CD4-positive, CD25-positive, alpha-beta regulatory T cell (primary cell): Measurements from ENCODE around the gene FBXO24. TPM values are rescaled to one million over a fixed set of nuclear protein-coding genes. Genes with fewer than 3 reads are reported as not detected.

Source experiments
- ATAC-seq, 2 donors: fragments of 150-1000 bp; cut with Tn5 transposase; one replicate each; pipeline ENCODE4 v1.10.0; 2021; ENCODE audit warnings: low read depth in 2 of 2, moderate number of reproducible peaks in 2 of 2, moderate library complexity in 1 of 2
- DNase-seq, 3 donors: peaks; one replicate each; pipeline versions ENCODE4 v3.0.0 to v3.0.0-alpha.2; 2012 to 2022; ENCODE audit warnings: mixed read lengths in 1 of 3
- H3K27ac ChIP-seq: one replicate; pipeline ENCODE4 v1.7.0; 2013; ENCODE audit warnings: mild to moderate bottlenecking, low read length; ENCODE audit not compliant: insufficient read depth, poor library complexity, severe bottlenecking
- H3K27me3 ChIP-seq: one replicate; pipeline ENCODE4 v1.7.0; 2013; ENCODE audit warnings: low read length; ENCODE audit not compliant: control insufficient read depth, insufficient read depth
- H3K36me3 ChIP-seq: one replicate; pipeline ENCODE4 v1.7.0; 2013; ENCODE audit warnings: mild to moderate bottlenecking, low read length, moderate library complexity; ENCODE audit not compliant: control insufficient read depth, insufficient read depth
- H3K4me1 ChIP-seq: 2 replicates; pipeline ENCODE4 v1.7.0; 2013; ENCODE audit warnings: mild to moderate bottlenecking, low read length; ENCODE audit not compliant: insufficient read depth, control insufficient read depth, poor library complexity, severe bottlenecking
- H3K4me3 ChIP-seq: one replicate; pipeline ENCODE4 v1.7.0; 2013; ENCODE audit warnings: low read depth, mild to moderate bottlenecking, low read length, moderate library complexity
- H3K9me3 ChIP-seq, 2 experiments: 1 replicate in 1 of 2; 2 replicates in 1 of 2; pipeline ENCODE4 v1.7.0; 2013; ENCODE audit warnings: low read length in 2 of 2, mild to moderate bottlenecking in 1 of 2, moderate library complexity in 1 of 2; ENCODE audit not compliant: control insufficient read depth in 2 of 2
- H3K27ac Mint-ChIP-seq, 3 donors: one replicate each; pipeline ENCODE4 v1.8.0; 2020 to 2022; ENCODE audit warnings: mild to moderate bottlenecking in 3 of 3, mixed read lengths in 3 of 3, moderate library complexity in 2 of 3
- H3K27me3 Mint-ChIP-seq: one replicate; pipeline ENCODE4 v1.8.0; 2022; ENCODE audit warnings: mild to moderate bottlenecking, mixed read lengths
- H3K36me3 Mint-ChIP-seq: one replicate; pipeline ENCODE4 v1.8.0; 2020; ENCODE audit warnings: mixed read lengths
- H3K4me1 Mint-ChIP-seq, 4 donors: one replicate each; pipeline ENCODE4 v1.8.0; 2020 to 2022; ENCODE audit warnings: mixed read lengths in 4 of 4, mild to moderate bottlenecking in 1 of 4
- H3K4me3 Mint-ChIP-seq, 4 donors: one replicate each; pipeline ENCODE4 v1.8.0; 2020 to 2022; ENCODE audit warnings: mild to moderate bottlenecking in 4 of 4, mixed read lengths in 4 of 4, moderate library complexity in 3 of 4
- H3K9me3 Mint-ChIP-seq, 7 donors: one replicate each; pipeline ENCODE4 v1.8.0; 2020 to 2022; ENCODE audit warnings: mixed read lengths in 7 of 7, mild to moderate bottlenecking in 3 of 7, moderate library complexity in 2 of 7
- polyA plus RNA-seq, 4 donors: library from polyadenylated mRNA; unstranded; fragments of 300-500 nt; fragmentation: Illumina TruSeq; gene quantifications; one replicate each; pipeline ENCODE4 v1.2.3, GENCODE V29; 2021
- total RNA-seq: library from RNA; stranded (reverse); gene quantifications from one replicate; pipeline ENCODE4 v1.2.3, GENCODE V29; 2022

Gene FBXO24
- total and polyA plus RNA-seq, 5 donors from 2014 or later: 0.21 to 0.26 (median 0.22) TPM; not detected in 2

GRCh38 chr7:100591596-100591995, 5.5 kb downstream of the FBXO24 start:
- Histone ChIP-seq H3K27ac (no peak overlapping the region), H3K4me3 (no peak overlapping the region), H3K4me1 (peaks cover 8% of the 10 kb centered on the region), H3K27me3 (no peaks in the 10 kb centered on the region), H3K9me3 (no peaks in the 10 kb centered on the region), H3K36me3 (no peaks in the 10 kb centered on the region)
- Mint-ChIP-seq H3K36me3 (no peaks in the 10 kb centered on the region), H3K27ac (no peak overlapping the region), H3K4me3 (no peak overlapping the region), H3K4me1 (peaks cover 0 to 11% (median 2%) of the 10 kb centered on the region in 4 donors), H3K9me3 (no peaks in the 10 kb centered on the region), H3K27me3 (peaks cover 14% of the 10 kb centered on the region)
- no peak for ATAC-seq
- no peak for DNase-seq

- no peaks in the 10 kb centered on the region for H3K36me3 Mint-ChIP-seq
- Histone ChIP-seq H3K4me1 (no peaks in the 10 kb centered on the region), H3K4me3 (no peak overlapping the region), H3K27me3 (no peaks in the 10 kb centered on the region), H3K27ac (no peak overlapping the region), H3K9me3 (no peaks in the 10 kb centered on the region), H3K36me3 (no peaks in the 10 kb centered on the region)
- H3K4me1 Mint-ChIP-seq: peaks cover 0 to 6% (median 5%) of the 10 kb centered on the region in 4 donors
- no peak overlapping the region for H3K4me3 Mint-ChIP-seq
- peaks cover 14% of the 10 kb centered on the region for H3K27me3 Mint-ChIP-seq
- H3K9me3 Mint-ChIP-seq: no peaks in the 10 kb centered on the region
- ATAC-seq (no peak), DNase-seq (no peak)
- H3K27ac Mint-ChIP-seq: no peak overlapping the region
Measured at GRCh38 chr7:100595188-100595587, 9.1 kb downstream of the FBXO24 start.

GRCh38 chr7:100598425-100598824, 12.3 kb downstream of the FBXO24 start:
- Histone ChIP-seq H3K9me3 (no peaks in the 10 kb centered on the region), H3K4me3 (no peak overlapping the region), H3K36me3 (no peaks in the 10 kb centered on the region), H3K27me3 (no peaks in the 10 kb centered on the region), H3K4me1 (peaks cover 4% of the 10 kb centered on the region), H3K27ac (no peak overlapping the region)
- no peak overlapping the region for H3K27ac Mint-ChIP-seq
- peaks cover 0 to 2% (median 0%) of the 10 kb centered on the region in 7 donors for H3K9me3 Mint-ChIP-seq
- ATAC-seq (no peak), DNase-seq (no peak)
- peaks cover 11% of the 10 kb centered on the region for H3K27me3 Mint-ChIP-seq
- H3K4me3 Mint-ChIP-seq: peak overlapping the region in 1 of 4 donors; percentile 71
- H3K4me1 Mint-ChIP-seq: peaks cover 0 to 11% (median 6%) of the 10 kb centered on the region in 4 donors
- no peaks in the 10 kb centered on the region for H3K36me3 Mint-ChIP-seq

- Mint-ChIP-seq H3K27me3 (peaks cover 7% of the 10 kb centered on the region), H3K27ac (no peak overlapping the region), H3K4me3 (no peak overlapping the region), H3K36me3 (no peaks in the 10 kb centered on the region), H3K9me3 (peaks cover 0 to 2% (median 0%) of the 10 kb centered on the region in 7 donors), H3K4me1 (peaks cover under 1 to 22% (median 10%) of the 10 kb centered on the region in 4 donors)
- ATAC-seq: no peak
- Histone ChIP-seq H3K27ac (no peak overlapping the region), H3K4me1 (peaks cover 20% of the 10 kb centered on the region), H3K4me3 (no peak overlapping the region), H3K36me3 (no peaks in the 10 kb centered on the region), H3K9me3 (no peaks in the 10 kb centered on the region), H3K27me3 (no peaks in the 10 kb centered on the region)
- DNase-seq: no peak
Measured at GRCh38 chr7:100599911-100600729, 14.0 kb downstream of the FBXO24 start.

GRCh38 chr7:100600730-100601038, 14.6 kb downstream of the FBXO24 start:
- H3K27me3 ChIP-seq: no peaks in the 10 kb centered on the region
- ATAC-seq (no peak), DNase-seq (no peak)
- Mint-ChIP-seq H3K4me1 (peaks cover 4 to 28% (median 11%) of the 10 kb centered on the region in 4 donors), H3K4me3 (peak overlapping the region in 1 of 4 donors; percentile 51), H3K27me3 (peaks cover 10% of the 10 kb centered on the region), H3K36me3 (no peaks in the 10 kb centered on the region), H3K9me3 (peaks cover 0 to 2% (median 0%) of the 10 kb centered on the region in 7 donors), H3K27ac (no peak overlapping the region)
- peaks cover 25% of the 10 kb centered on the region for H3K4me1 ChIP-seq
- no peaks in the 10 kb centered on the region for H3K9me3 ChIP-seq
- no peaks in the 10 kb centered on the region for H3K36me3 ChIP-seq
- no peak overlapping the region for H3K4me3 ChIP-seq
- H3K27ac ChIP-seq: no peak overlapping the region

- ATAC-seq (no peak), DNase-seq (no peak)
- Mint-ChIP-seq H3K27me3 (peaks cover 17% of the 10 kb centered on the region), H3K4me3 (peak overlapping the region; percentile 82 to 93 (median 86)), H3K9me3 (peaks cover 0 to 2% (median 0%) of the 10 kb centered on the region in 7 donors), H3K36me3 (no peaks in the 10 kb centered on the region), H3K4me1 (peaks cover 3 to 35% (median 14%) of the 10 kb centered on the region in 4 donors), H3K27ac (peak overlapping the region in 2 of 3 donors; percentile 52 to 88)
- peak overlapping the region; percentile 7 for H3K4me3 ChIP-seq
- H3K9me3 ChIP-seq: no peaks in the 10 kb centered on the region
- H3K4me1 ChIP-seq: peaks cover 30% of the 10 kb centered on the region
- H3K27me3 ChIP-seq: no peaks in the 10 kb centered on the region
- no peaks in the 10 kb centered on the region for H3K36me3 ChIP-seq
- peak overlapping the region; percentile 63 for H3K27ac ChIP-seq
Measured at GRCh38 chr7:100602889-100603725, 17.0 kb downstream of the FBXO24 start.

- H3K27ac Mint-ChIP-seq: peak overlapping the region; percentile 52 to 94 (median 88)
- no peak for DNase-seq
- no peaks in the 10 kb centered on the region for H3K36me3 Mint-ChIP-seq
- no peaks in the 10 kb centered on the region for H3K27me3 ChIP-seq
- H3K27me3 Mint-ChIP-seq: peaks cover 19% of the 10 kb centered on the region
- peaks cover 30% of the 10 kb centered on the region for H3K4me1 ChIP-seq
- H3K27ac ChIP-seq: peak overlapping the region; percentile 63
- H3K9me3 Mint-ChIP-seq: peaks cover 0 to 2% (median 0%) of the 10 kb centered on the region in 7 donors
- peak overlapping the region; percentile 82 to 93 (median 86) for H3K4me3 Mint-ChIP-seq
- peak overlapping the region; percentile 7 for H3K4me3 ChIP-seq
- no peaks in the 10 kb centered on the region for H3K9me3 ChIP-seq
- peaks cover 0 to 31% (median 11%) of the 10 kb centered on the region in 4 donors for H3K4me1 Mint-ChIP-seq
- peak; percentile 2 to 4 for ATAC-seq
- no peaks in the 10 kb centered on the region for H3K36me3 ChIP-seq
Measured at GRCh38 chr7:100603726-100604027, 17.5 kb downstream of the FBXO24 start.
